Astrocyte of the spinal cord (primary cell): ENCODE measurements around the gene ITPRIP.

Source experiments
- DNase-seq: peaks from one replicate; pipeline ENCODE4 v3.0.0; 2011; ENCODE audit warnings: low read depth, low spot score
- H3K4me3 ChIP-seq: 2 replicates; pipeline ENCODE4 v1.5.1; 2011; ENCODE audit warnings: low read depth, mild to moderate bottlenecking, low read length, moderate library complexity
- in situ Hi-C: cut with HindIII; loops from 2 replicates; pipeline ENCODE4 v1.10.0; 2017; ENCODE audit warnings: low sequenced_read_pairs
- TF ChIP-seq, protein P1 (sequence below): IDR thresholded peaks from 2 replicates; pipeline ENCODE4 v1.5.1; 2012; ENCODE audit warnings: low read depth, mild to moderate bottlenecking, low read length, inconsistent platforms

ITPRIP gene

DNA sequence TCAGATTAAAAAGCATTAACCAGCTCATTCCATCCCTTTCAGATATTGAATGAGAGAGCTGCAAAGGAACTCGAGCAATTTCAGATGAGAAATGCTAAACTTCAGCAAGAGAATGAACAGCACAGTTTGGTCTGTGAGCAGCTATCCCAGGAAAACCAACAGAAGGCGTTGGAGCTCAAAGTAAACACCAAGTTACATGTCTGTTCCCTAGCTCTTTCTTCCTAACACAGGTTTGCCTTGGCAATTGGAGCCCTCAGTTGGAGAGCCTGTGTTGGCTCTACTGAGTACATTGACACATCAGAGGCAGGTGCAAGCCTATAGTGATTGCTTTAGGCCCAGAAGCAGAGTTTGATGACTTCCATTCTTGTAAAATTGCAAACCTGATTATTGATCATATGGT is 30.1 kb upstream of the ITPRIP start:
- in situ Hi-C loops = no loop called here
- TF ChIP-seq, protein P1, sequence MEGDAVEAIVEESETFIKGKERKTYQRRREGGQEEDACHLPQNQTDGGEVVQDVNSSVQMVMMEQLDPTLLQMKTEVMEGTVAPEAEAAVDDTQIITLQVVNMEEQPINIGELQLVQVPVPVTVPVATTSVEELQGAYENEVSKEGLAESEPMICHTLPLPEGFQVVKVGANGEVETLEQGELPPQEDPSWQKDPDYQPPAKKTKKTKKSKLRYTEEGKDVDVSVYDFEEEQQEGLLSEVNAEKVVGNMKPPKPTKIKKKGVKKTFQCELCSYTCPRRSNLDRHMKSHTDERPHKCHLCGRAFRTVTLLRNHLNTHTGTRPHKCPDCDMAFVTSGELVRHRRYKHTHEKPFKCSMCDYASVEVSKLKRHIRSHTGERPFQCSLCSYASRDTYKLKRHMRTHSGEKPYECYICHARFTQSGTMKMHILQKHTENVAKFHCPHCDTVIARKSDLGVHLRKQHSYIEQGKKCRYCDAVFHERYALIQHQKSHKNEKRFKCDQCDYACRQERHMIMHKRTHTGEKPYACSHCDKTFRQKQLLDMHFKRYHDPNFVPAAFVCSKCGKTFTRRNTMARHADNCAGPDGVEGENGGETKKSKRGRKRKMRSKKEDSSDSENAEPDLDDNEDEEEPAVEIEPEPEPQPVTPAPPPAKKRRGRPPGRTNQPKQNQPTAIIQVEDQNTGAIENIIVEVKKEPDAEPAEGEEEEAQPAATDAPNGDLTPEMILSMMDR = no peak
- no peak overlapping the region for H3K4me3 ChIP-seq
- no peak for DNase-seq

DNA sequence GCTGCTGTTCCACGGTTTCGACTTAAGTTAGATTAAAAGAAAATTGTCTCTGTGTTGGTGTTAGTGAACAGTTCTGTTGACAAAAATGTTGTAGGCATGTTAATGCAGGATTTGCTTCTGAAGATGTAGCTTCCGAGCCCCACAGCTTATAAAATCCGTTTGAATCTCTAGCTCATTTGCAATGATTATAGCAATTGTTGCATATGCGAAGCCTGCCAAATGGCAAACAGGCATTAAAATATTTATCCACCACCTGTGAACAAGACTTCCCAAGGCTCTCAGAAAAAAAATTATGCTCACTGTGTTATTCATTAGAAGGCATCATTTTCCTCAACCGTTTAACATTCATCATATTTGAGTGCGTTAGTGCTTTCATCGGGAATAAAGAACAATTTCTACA is 29.6 kb upstream of the ITPRIP start:
- no peak for DNase-seq
- in situ Hi-C loops = no loop called here
- H3K4me3 ChIP-seq = no peak overlapping the region
- TF ChIP-seq, protein P1 = no peak

DNA sequence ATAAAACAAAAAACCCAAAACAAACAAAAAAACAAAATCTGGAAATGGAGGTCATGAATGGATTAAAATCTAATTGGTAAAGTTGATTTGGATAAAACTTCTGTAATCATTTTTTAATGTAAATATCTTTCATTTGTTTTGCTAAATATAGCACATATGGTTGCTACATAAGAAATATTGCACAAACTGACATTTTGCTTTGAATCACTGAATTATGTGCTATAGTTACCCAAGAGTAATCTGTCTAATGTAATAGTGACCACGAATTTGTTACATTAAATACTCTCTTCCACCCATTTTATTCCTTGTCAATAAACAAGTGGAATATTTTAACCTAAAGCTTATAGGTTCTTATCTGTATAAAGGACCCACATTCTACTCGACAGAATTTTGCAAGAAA is 21.5 kb upstream of the ITPRIP start:
- in situ Hi-C loops = no loop called here
- DNase-seq = no peak
- TF ChIP-seq, protein P1 = no peak
- no peak overlapping the region for H3K4me3 ChIP-seq

DNA sequence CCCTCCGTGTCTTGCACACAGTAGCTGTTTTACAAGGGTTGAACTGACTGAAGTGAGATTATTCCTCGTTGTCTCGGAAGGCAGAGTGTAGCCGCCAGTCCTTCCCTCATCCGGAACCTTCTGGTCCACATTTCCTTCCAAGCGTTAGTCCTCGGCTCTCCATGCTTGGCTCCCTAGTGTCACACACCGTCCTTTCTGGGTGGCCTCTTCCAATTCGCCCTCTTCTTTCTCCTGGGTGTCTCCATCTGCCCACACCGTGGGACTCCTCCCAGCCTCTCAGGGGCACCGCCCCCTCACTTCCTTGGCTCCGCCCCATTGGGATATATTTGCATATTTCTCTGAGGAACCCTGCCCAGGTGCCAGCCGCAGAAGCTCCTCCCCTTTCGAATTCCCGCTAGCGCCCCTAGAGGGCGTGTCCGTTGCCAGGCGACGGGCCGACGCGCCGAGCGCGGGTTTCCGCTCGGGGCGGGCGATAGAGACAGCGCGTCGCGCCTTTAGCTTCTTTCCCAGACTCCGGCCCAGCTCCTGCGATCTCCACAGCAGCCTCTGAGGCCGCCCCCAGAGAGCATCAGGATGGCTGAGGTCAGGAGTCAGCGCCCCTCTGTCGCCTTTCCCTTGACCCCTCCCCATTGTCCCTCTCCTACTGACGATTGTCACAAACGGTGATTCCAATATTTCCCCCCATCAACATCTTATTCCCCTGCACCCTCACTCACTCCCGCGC is 15.2 kb upstream of the ITPRIP start, which contains the start of gene CFAP58:
TSS of gene CFAP58 (plus strand) at position 509 of the 724 bp plus-strand sequence. CDS start at position 574, 65 bp downstream.
- peak within 1 kb of the TSS; percentile 44 for H3K4me3 ChIP-seq
- peak; percentile 87 for DNase-seq
- TF ChIP-seq, protein P1 = peak; percentile 73
- in situ Hi-C loops = no loop called here

DNA sequence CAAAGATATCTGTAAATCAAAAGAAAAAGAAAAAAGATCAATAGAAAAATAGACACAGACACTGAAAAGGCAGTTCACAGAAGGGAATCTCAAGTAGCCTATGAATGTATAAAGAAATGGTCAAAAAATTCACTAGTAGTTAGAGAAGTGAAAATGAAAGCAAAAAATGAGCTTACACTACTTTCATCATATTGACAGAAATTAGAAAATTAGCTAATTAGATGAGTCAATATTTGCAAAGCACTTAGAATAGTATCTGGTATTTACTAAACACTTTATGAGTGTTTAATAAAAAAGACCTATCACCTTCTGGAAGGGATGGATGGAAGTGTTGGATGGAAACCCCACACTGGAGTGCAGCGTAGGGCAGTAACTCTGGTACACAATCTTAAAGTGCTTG is 13.7 kb upstream of the ITPRIP start:
- DNase-seq = no peak
- in situ Hi-C loops = no loop called here
- H3K4me3 ChIP-seq = no peak overlapping the region
- TF ChIP-seq, protein P1 = no peak

DNA sequence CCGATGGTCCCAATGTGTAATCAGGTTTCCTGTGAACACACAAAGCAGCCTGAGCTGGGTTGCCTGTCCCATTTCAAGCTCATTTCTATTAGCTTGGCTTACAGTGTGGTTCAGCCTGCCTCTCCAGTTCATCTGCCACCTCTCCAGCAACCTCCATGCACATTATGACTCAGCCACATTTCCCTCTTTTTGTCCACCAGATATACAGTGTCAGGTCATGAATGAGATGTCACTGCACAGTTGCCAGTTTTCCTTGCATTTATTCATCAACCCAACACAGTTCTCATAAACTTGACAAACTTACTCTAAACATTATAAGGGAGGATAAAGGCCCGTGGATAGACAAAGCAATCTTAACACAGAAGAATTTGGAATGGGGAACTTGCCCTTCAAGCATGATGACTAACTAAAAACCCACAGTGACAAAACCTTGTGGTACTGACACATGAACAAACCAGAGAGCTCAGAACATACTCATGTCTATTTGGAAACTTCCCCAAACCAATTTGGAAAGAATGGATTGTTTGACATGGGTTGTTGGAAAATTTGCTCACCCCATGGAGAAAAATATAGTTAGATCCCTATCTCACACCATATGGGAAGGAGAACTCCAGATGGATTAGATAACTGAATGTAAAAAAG is 12.9 kb upstream of the ITPRIP start:
- in situ Hi-C loops = no loop called here
- TF ChIP-seq, protein P1 = no peak
- no peak overlapping the region for H3K4me3 ChIP-seq
- peak; percentile 58 for DNase-seq
